ENCODE results near the gene PPM1F.
"Not testable (repeated sequence)": the region's sequence is repeated elsewhere in the genome, so short reads cannot be mapped to it uniquely, and the experiment has no call there.

PPM1F gene

DNA sequence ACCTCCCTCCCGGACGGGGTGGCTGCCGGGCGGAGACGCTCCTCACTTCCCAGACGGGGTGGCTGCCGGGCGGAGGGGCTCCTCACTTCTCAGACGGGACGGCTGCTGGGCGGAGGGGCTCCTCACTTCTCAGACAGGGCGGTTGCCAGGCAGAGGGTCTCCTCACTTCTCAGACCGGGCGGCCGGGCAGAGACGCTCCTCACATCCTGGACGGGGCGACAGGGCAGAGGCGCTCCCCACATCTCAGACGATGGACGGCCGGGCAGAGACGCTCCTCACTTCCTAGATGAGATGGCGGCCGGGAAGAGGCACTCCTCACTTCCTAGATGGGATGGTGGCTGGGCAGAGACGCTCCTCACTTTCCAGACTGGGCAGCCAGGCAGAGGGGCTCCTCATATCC is 68.7 kb downstream of the PPM1F start:
- H2BK120ac ChIP-seq (ENCODE audit: low read depth, low read length); H2BK12ac ChIP-seq (ENCODE audit: low read length); H3K4me1 ChIP-seq (ENCODE audit: control insufficient read depth in 2 of 2, insufficient read depth in 1 of 2, low read depth in 1 of 2, low read length in 2 of 2); H3K23ac ChIP-seq (ENCODE audit: low read depth, low read length, poor library complexity); H4K91ac ChIP-seq (ENCODE audit: low read depth, low read length, poor library complexity); H2BK5ac ChIP-seq (ENCODE audit: low read length); H3K9ac ChIP-seq (ENCODE audit: low read depth, low read length, poor library complexity); H4K8ac ChIP-seq (ENCODE audit: low read depth, low read length); H2AFZ ChIP-seq (ENCODE audit: low read length); H3K18ac ChIP-seq (ENCODE audit: low read length); H3K36me3 ChIP-seq (replicated peaks in 1 of 2; ENCODE audit: control insufficient read depth in 2 of 2, insufficient read depth in 2 of 2, low read length in 2 of 2); H3K27ac ChIP-seq (replicated peaks; ENCODE audit: low read length); DNase-seq (ENCODE audit: low spot score); H3K14ac ChIP-seq (ENCODE audit: low read length); H3K9me3 ChIP-seq (replicated peaks in 1 of 2; ENCODE audit: control insufficient read depth in 2 of 2, insufficient read depth in 1 of 2, low read depth in 1 of 2, low read length in 2 of 2); H3K4me3 ChIP-seq (ENCODE audit: low read length in 2 of 2); H3K4me2 ChIP-seq (ENCODE audit: insufficient read depth, low read length, poor library complexity, severe bottlenecking); H3K79me1 ChIP-seq (ENCODE audit: low read depth, low read length); H3K27me3 ChIP-seq (ENCODE audit: control insufficient read depth in 3 of 3, insufficient read depth in 3 of 3, low read depth in 1 of 3, low read length in 3 of 3); H3K4ac ChIP-seq (ENCODE audit: low read length); H2BK15ac ChIP-seq (ENCODE audit: low read length); H2AK5ac ChIP-seq (ENCODE audit: low read depth, low read length): not testable (repeated sequence)
- WGBS, 2 donors (ENCODE audit: extremely low coverage in 2 of 2, insufficient read length in 2 of 2, insufficient replicate concordance in 1 of 2): no CpG with 5 or more reads among the region's 26 CpGs

DNA sequence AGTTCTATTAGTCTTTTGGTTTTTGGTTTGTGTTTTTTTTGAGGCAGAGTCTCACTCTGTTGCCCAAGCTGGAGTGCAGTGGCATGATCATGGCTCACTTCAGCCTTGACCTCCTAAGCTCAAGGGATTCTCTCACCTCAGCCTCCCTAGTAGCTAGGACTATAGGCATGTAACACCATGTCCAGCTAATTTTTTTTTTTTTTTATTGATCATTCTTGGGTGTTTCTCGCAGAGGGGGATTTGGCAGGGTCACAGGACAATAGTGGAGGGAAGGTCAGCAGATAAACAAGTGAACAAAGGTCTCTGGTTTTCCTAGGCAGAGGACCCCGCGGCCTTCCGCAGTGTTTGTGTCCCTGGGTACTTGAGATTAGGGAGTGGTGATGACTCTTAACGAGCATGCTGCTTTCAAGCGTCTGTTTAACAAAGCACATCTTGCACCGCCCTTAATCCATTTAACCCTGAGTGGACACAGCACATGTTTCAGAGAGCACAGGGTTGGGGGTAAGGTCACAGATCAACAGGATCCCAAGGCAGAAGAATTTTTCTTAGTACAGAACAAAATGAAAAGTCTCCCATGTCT is 69.8 kb downstream of the PPM1F start:
- not testable (repeated sequence) for H3K4me3 ChIP-seq (ENCODE audit: low read length in 2 of 2); H2AFZ ChIP-seq (ENCODE audit: low read length); H3K18ac ChIP-seq (ENCODE audit: low read length); H3K4ac ChIP-seq (ENCODE audit: low read length); H3K23ac ChIP-seq (ENCODE audit: low read depth, low read length, poor library complexity); H3K14ac ChIP-seq (ENCODE audit: low read length); H2BK12ac ChIP-seq (ENCODE audit: low read length); H2BK15ac ChIP-seq (ENCODE audit: low read length); H3K4me1 ChIP-seq (ENCODE audit: control insufficient read depth in 2 of 2, insufficient read depth in 1 of 2, low read depth in 1 of 2, low read length in 2 of 2); DNase-seq (ENCODE audit: low spot score); H3K9ac ChIP-seq (ENCODE audit: low read depth, low read length, poor library complexity); H3K27me3 ChIP-seq (ENCODE audit: control insufficient read depth in 3 of 3, insufficient read depth in 3 of 3, low read depth in 1 of 3, low read length in 3 of 3); H3K4me2 ChIP-seq (ENCODE audit: insufficient read depth, low read length, poor library complexity, severe bottlenecking); H3K79me1 ChIP-seq (ENCODE audit: low read depth, low read length); H3K27ac ChIP-seq (replicated peaks; ENCODE audit: low read length); H2BK120ac ChIP-seq (ENCODE audit: low read depth, low read length); H2AK5ac ChIP-seq (ENCODE audit: low read depth, low read length); H4K8ac ChIP-seq (ENCODE audit: low read depth, low read length); H4K91ac ChIP-seq (ENCODE audit: low read depth, low read length, poor library complexity); H3K9me3 ChIP-seq (replicated peaks in 1 of 2; ENCODE audit: control insufficient read depth in 2 of 2, insufficient read depth in 1 of 2, low read depth in 1 of 2, low read length in 2 of 2); H3K36me3 ChIP-seq (replicated peaks in 1 of 2; ENCODE audit: control insufficient read depth in 2 of 2, insufficient read depth in 2 of 2, low read length in 2 of 2); H2BK5ac ChIP-seq (ENCODE audit: low read length)
- WGBS, 2 donors (ENCODE audit: extremely low coverage in 2 of 2, insufficient read length in 2 of 2, insufficient replicate concordance in 1 of 2): no CpG with 5 or more reads among the region's 7 CpGs

DNA sequence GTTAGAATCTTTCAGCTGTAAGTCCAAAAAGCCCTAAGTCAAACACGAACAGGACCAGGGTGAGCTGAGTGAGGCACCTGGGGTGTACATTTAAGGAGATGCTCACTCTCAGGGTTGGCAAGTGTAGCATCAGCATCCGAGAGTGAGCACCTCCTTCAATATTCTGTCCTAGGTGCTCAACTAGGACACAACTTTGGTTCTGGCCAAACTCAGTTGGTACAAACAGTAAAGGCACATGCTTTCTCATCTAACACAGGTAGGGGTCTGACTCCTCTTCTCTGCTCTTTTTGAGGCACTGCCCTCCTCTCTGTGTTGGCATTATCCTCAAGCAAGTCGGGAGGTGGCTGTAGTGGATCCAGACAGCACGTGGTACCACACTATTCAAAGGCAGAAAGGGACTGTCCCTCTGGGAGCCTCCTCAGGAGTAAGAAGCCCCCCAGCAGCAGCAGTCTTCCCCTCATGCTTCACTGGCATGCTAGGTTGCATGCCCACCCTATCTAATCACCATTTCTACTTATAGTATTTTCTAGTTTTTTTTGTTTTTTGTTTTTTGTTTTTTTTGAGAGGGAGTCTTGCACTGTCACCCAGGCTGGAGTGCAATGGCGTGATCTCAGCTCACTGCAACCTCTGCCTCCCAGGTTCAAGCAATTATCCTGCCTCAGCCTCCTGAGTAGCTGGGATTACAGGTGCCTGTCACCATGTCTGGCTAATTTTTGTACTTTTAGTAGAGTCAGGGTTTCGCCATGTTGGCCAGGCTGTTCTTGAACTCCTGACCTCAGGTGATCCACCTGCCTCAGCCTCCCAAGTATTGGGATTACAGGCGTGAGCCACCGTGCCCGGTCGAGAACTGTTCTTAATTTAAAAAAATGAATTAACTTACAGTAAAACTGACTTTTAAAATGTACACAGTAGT is 70.6 kb downstream of the PPM1F start:
- no peak overlapping the region for H2BK5ac ChIP-seq (ENCODE audit: low read length)
- no peak overlapping the region for H2BK15ac ChIP-seq (ENCODE audit: low read length)
- no peak overlapping the region for H3K4ac ChIP-seq (ENCODE audit: low read length)
- no peak overlapping the region for H2AFZ ChIP-seq (ENCODE audit: low read length)
- H3K27me3 ChIP-seq (ENCODE audit: control insufficient read depth in 3 of 3, insufficient read depth in 3 of 3, low read depth in 1 of 3, low read length in 3 of 3): no peaks in the 10 kb centered on the region
- peaks cover 0 to 2% of the 10 kb centered on the region in 2 donors for H3K9me3 ChIP-seq (replicated peaks in 1 of 2; ENCODE audit: control insufficient read depth in 2 of 2, insufficient read depth in 1 of 2, low read depth in 1 of 2, low read length in 2 of 2)
- no CpG with 5 or more reads among the region's 10 CpGs for WGBS, 2 donors (ENCODE audit: extremely low coverage in 2 of 2, insufficient read length in 2 of 2, insufficient replicate concordance in 1 of 2)
- H3K4me1 ChIP-seq (ENCODE audit: control insufficient read depth in 2 of 2, insufficient read depth in 1 of 2, low read depth in 1 of 2, low read length in 2 of 2): no peaks in the 10 kb centered on the region
- DNase-seq (ENCODE audit: low spot score): no peak
- H2BK120ac ChIP-seq (ENCODE audit: low read depth, low read length): no peak overlapping the region
- H3K14ac ChIP-seq (ENCODE audit: low read length): no peak overlapping the region
- no peak overlapping the region for H3K27ac ChIP-seq (replicated peaks; ENCODE audit: low read length)
- no peak overlapping the region for H4K8ac ChIP-seq (ENCODE audit: low read depth, low read length)
- H2AK5ac ChIP-seq (ENCODE audit: low read depth, low read length): no peak overlapping the region
- H3K4me3 ChIP-seq (ENCODE audit: low read length in 2 of 2): no peak overlapping the region
- H3K23ac ChIP-seq (ENCODE audit: low read depth, low read length, poor library complexity): no peak overlapping the region
- H3K18ac ChIP-seq (ENCODE audit: low read length): no peak overlapping the region
- H2BK12ac ChIP-seq (ENCODE audit: low read length): no peak overlapping the region
- no peak overlapping the region for H3K9ac ChIP-seq (ENCODE audit: low read depth, low read length, poor library complexity)
- no peaks in the 10 kb centered on the region for H3K79me1 ChIP-seq (ENCODE audit: low read depth, low read length)
- H3K36me3 ChIP-seq (replicated peaks in 1 of 2; ENCODE audit: control insufficient read depth in 2 of 2, insufficient read depth in 2 of 2, low read length in 2 of 2): no peaks in the 10 kb centered on the region
- no peak overlapping the region for H4K91ac ChIP-seq (ENCODE audit: low read depth, low read length, poor library complexity)
- no peak overlapping the region for H3K4me2 ChIP-seq (ENCODE audit: insufficient read depth, low read length, poor library complexity, severe bottlenecking)

DNA sequence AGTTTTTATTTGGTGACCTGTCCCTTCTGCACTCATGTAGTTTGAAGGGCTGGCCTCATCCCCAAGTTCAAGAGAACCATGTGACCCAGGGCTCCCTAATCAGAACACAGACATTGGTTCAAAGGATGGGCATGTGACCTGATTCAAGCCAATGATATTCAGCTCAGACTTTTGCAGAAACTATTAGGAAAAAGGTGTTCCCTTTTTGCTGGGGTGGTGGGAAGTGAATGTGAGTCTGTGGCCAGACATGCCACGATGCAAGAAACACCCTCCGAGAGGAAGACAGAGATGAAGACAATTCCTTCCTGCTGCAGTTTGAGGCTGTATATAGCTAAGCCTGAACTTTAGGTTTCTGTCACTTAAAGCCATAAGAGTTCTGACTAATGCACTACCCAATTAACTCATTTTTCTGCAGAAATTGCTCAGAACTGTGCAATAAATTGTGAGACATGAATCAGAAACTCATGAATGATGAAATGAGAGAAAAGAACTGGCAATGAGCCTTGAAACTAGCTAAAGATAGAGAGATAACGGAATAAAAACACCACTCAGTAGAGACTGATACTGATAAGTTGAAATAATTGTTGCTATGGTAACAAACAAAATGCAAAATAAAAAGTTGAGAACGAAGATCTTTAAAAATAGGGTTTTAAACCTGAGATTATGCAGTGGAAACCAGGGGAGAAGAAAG is 76.0 kb downstream of the PPM1F start:
- H3K14ac ChIP-seq (ENCODE audit: low read length): no peak overlapping the region
- H2BK120ac ChIP-seq (ENCODE audit: low read depth, low read length): no peak overlapping the region
- H4K91ac ChIP-seq (ENCODE audit: low read depth, low read length, poor library complexity): no peak overlapping the region
- no peak overlapping the region for H2BK12ac ChIP-seq (ENCODE audit: low read length)
- no peak overlapping the region for H3K4me3 ChIP-seq (ENCODE audit: low read length in 2 of 2)
- WGBS, 2 donors (ENCODE audit: extremely low coverage in 2 of 2, insufficient read length in 2 of 2, insufficient replicate concordance in 1 of 2): no CpG with 5 or more reads among the region's 4 CpGs
- no peaks in the 10 kb centered on the region for H3K79me1 ChIP-seq (ENCODE audit: low read depth, low read length)
- H3K36me3 ChIP-seq (replicated peaks in 1 of 2; ENCODE audit: control insufficient read depth in 2 of 2, insufficient read depth in 2 of 2, low read length in 2 of 2): no peaks in the 10 kb centered on the region
- no peak overlapping the region for H3K4ac ChIP-seq (ENCODE audit: low read length)
- H3K27ac ChIP-seq (replicated peaks; ENCODE audit: low read length): no peak overlapping the region
- no peak for DNase-seq (ENCODE audit: low spot score)
- no peak overlapping the region for H2AK5ac ChIP-seq (ENCODE audit: low read depth, low read length)
- no peak overlapping the region for H3K18ac ChIP-seq (ENCODE audit: low read length)
- H3K23ac ChIP-seq (ENCODE audit: low read depth, low read length, poor library complexity): no peak overlapping the region
- H2BK5ac ChIP-seq (ENCODE audit: low read length): no peak overlapping the region
- H2AFZ ChIP-seq (ENCODE audit: low read length): no peak overlapping the region
- no peaks in the 10 kb centered on the region for H3K4me1 ChIP-seq (ENCODE audit: control insufficient read depth in 2 of 2, insufficient read depth in 1 of 2, low read depth in 1 of 2, low read length in 2 of 2)
- H3K27me3 ChIP-seq (ENCODE audit: control insufficient read depth in 3 of 3, insufficient read depth in 3 of 3, low read depth in 1 of 3, low read length in 3 of 3): no peaks in the 10 kb centered on the region
- no peak overlapping the region for H3K9ac ChIP-seq (ENCODE audit: low read depth, low read length, poor library complexity)
- H3K9me3 ChIP-seq (replicated peaks in 1 of 2; ENCODE audit: control insufficient read depth in 2 of 2, insufficient read depth in 1 of 2, low read depth in 1 of 2, low read length in 2 of 2): no peaks in the 10 kb centered on the region
- no peak overlapping the region for H2BK15ac ChIP-seq (ENCODE audit: low read length)
- no peak overlapping the region for H4K8ac ChIP-seq (ENCODE audit: low read depth, low read length)
- no peak overlapping the region for H3K4me2 ChIP-seq (ENCODE audit: insufficient read depth, low read length, poor library complexity, severe bottlenecking)

Measured in neuronal stem cell (in vitro differentiated cells).